ENCODE measurements around the gene SLA2. TPM values are rescaled to one million over a fixed set of nuclear protein-coding genes. Genes with fewer than 3 reads are reported as not detected.

The SLA2 gene
- total and polyA plus RNA-seq, 2 donors from 2014 or later, result 0.24 to 1.5 TPM

DNA sequence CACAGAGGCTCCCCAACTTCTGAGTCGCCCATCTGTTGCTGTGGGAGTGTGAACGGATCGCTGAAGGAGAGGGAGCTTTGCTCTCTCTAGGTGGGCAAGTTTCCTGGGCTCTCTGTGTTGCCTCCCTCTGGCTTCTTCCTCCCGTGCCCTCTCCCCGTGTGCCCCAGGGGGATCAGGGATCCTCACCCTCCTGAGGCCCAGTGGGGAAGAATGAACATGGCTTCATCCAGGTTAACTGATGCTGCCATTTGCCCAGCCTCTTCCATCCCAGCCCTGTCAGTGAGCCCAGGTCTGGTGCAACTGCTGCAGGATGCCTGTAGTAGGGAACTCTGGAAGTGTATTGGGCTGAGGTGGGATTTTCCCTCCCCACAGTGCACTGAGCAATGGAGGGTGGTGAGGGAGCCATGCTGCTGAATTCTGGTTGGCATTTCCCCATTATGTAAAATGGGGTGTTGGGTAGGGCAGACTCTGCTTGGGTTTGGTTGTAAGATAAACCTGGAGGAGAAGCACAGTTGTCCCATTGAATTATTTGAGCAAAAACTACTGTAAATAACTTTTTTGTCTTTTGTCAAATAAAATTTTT is 52.6 kb downstream of the SLA2 start:
- Histone ChIP-seq H3K27ac (ENCODE audit: low read depth in 2 of 2, low read length in 2 of 2) (no peak overlapping the region), H3K9me3 (ENCODE audit: control insufficient read depth in 2 of 3, insufficient read depth in 1 of 3, low read length in 3 of 3) (no peaks in the 10 kb centered on the region), H3K36me3 (ENCODE audit: control insufficient read depth in 2 of 3, insufficient read depth in 3 of 3, low read length in 3 of 3) (peaks cover 0 to 4% (median 0%) of the 10 kb centered on the region in 3 donors), H3K9ac (ENCODE audit: low read length in 3 of 3) (no peak overlapping the region), H3K4me3 (ENCODE audit: low read length in 3 of 3) (no peak overlapping the region), H3K27me3 (ENCODE audit: control insufficient read depth, insufficient read depth, low read length) (no peaks in the 10 kb centered on the region), H3K4me1 (ENCODE audit: control insufficient read depth in 2 of 3, insufficient read depth in 2 of 3, low read depth in 1 of 3, low read length in 3 of 3) (peaks cover 0 to 3% (median 0%) of the 10 kb centered on the region in 3 donors)
- no peak for DNase-seq
- TF ChIP-seq, protein P1, sequence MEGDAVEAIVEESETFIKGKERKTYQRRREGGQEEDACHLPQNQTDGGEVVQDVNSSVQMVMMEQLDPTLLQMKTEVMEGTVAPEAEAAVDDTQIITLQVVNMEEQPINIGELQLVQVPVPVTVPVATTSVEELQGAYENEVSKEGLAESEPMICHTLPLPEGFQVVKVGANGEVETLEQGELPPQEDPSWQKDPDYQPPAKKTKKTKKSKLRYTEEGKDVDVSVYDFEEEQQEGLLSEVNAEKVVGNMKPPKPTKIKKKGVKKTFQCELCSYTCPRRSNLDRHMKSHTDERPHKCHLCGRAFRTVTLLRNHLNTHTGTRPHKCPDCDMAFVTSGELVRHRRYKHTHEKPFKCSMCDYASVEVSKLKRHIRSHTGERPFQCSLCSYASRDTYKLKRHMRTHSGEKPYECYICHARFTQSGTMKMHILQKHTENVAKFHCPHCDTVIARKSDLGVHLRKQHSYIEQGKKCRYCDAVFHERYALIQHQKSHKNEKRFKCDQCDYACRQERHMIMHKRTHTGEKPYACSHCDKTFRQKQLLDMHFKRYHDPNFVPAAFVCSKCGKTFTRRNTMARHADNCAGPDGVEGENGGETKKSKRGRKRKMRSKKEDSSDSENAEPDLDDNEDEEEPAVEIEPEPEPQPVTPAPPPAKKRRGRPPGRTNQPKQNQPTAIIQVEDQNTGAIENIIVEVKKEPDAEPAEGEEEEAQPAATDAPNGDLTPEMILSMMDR (IDR thresholded peaks at IDR 0.05; ENCODE audit: borderline replicate concordance, extremely low read depth, insufficient read depth), result no peak
- FAIRE-seq, result no peak
- intact Hi-C loops (cut with DNase I), result no loop called here

DNA sequence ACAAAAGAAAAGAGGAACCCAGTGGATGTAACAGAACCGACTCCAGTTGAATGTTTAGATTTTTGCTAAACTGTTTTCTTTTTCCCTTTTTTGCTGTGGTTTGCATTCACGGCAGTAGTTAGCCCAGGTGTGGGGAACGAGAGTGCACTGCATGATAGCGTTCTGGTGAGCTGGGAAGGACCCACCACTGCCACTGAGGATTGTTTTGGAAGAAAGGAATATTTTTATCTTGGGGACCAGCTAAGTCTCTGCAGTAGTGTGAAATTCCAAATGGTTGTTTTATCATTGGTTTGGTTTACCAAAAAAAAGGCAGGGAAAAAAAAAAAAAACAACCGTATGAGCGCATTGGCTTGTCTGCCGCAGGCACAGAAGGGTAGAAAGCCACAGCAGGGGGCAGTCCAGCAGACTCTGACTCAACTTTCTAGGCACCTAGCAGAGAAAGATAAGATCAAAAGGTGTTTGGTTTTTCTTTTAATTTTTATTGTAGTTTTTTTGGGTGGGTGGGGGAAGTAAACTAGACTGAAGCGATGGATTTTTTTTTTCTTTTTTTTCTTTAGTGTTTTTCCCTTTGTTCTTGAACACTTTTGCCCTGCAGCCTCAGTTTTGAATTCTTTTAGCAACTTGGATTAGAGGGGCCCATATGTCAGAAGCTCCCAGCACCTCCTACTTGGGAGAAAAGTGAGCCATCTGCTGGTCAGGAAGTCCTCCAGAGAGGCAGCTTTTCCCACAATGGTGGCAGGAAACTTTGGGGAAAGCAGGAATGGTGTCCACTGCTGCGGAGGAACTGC is 53.9 kb downstream of the SLA2 start:
- no peak for FAIRE-seq
- Histone ChIP-seq H3K4me3 (ENCODE audit: low read length in 3 of 3) (no peak overlapping the region), H3K36me3 (ENCODE audit: control insufficient read depth in 2 of 3, insufficient read depth in 3 of 3, low read length in 3 of 3) (peaks cover 0 to 4% (median 0%) of the 10 kb centered on the region in 3 donors), H3K9ac (ENCODE audit: low read length in 3 of 3) (no peak overlapping the region), H3K4me1 (ENCODE audit: control insufficient read depth in 2 of 3, insufficient read depth in 2 of 3, low read depth in 1 of 3, low read length in 3 of 3) (no peaks in the 10 kb centered on the region), H3K27ac (ENCODE audit: low read depth in 2 of 2, low read length in 2 of 2) (no peak overlapping the region), H3K9me3 (ENCODE audit: control insufficient read depth in 2 of 3, insufficient read depth in 1 of 3, low read length in 3 of 3) (no peaks in the 10 kb centered on the region), H3K27me3 (ENCODE audit: control insufficient read depth, insufficient read depth, low read length) (no peaks in the 10 kb centered on the region)
- intact Hi-C loops (cut with DNase I), result no loop called here
- peak in 3 of 5 donors; percentile 31 to 75 (median 54) for DNase-seq
- TF ChIP-seq, protein P1 (IDR thresholded peaks at IDR 0.05; ENCODE audit: borderline replicate concordance, extremely low read depth, insufficient read depth), result peak; percentile 42

DNA sequence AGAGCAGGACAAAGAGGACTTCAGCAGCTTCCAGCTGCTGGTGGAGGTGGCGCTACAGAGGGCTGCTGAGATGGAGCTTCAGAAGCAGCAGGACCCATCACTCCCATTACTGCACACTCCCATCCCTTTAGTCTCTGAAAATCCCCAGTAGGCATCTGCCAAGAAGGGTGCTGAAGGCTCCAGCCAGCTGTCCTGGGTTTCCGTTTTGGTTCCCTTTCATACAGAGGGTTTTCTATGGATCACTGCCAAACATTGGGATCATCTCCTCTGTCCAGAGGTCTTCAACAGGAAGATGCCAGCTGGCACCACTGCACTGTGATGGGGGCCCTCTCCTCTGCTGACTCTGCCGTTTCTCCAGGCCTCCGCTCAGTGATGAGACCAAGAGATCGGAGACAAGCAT is 54.7 kb downstream of the SLA2 start:
- no peaks in the 10 kb centered on the region for H3K27me3 ChIP-seq (ENCODE audit: control insufficient read depth, insufficient read depth, low read length)
- no peak for DNase-seq
- H3K36me3 ChIP-seq (ENCODE audit: control insufficient read depth in 2 of 3, insufficient read depth in 3 of 3, low read length in 3 of 3), result peaks cover 0 to 4% (median 0%) of the 10 kb centered on the region in 3 donors
- H3K4me1 ChIP-seq (ENCODE audit: control insufficient read depth in 2 of 3, insufficient read depth in 2 of 3, low read depth in 1 of 3, low read length in 3 of 3), result peaks cover 0 to 2% (median 0%) of the 10 kb centered on the region in 3 donors
- no peak overlapping the region for H3K9ac ChIP-seq (ENCODE audit: low read length in 3 of 3)
- no peak for FAIRE-seq
- intact Hi-C loops (cut with DNase I), result no loop called here
- TF ChIP-seq, protein P1 (IDR thresholded peaks at IDR 0.05; ENCODE audit: borderline replicate concordance, extremely low read depth, insufficient read depth), result no peak
- no peaks in the 10 kb centered on the region for H3K9me3 ChIP-seq (ENCODE audit: control insufficient read depth in 2 of 3, insufficient read depth in 1 of 3, low read length in 3 of 3)
- H3K27ac ChIP-seq (ENCODE audit: low read depth in 2 of 2, low read length in 2 of 2), result no peak overlapping the region
- no peak overlapping the region for H3K4me3 ChIP-seq (ENCODE audit: low read length in 3 of 3)
